BJ (cell line): ENCODE measurements around the gene RUNX1. TPM values are rescaled to one million over a fixed set of nuclear protein-coding genes. Genes with fewer than 3 reads are reported as not detected.

ENCODE experiments used
- CTCF ChIA-PET: fragments of 350-600 bp; formaldehyde crosslinking; extraction: SDS; loops from one replicate; lab custom pipeline; 2021; ENCODE audit warnings: antibody characterized with exemption, inconsistent platforms; lab: Yijun Ruan, JAX
- POLR2A ChIA-PET: fragments of 300-600 bp; sonication (Branson Sonifier 250); formaldehyde crosslinking; extraction: SDS; loops from one replicate; lab custom pipeline; 2021; ENCODE audit warnings: antibody characterized with exemption; lab: Charles Lee
- DNase-seq: peaks from one replicate; pipeline ENCODE4 v3.0.0-alpha.2; 2011; ENCODE audit warnings: low read depth
- H3K27me3 ChIP-seq: 2 replicates; pipeline ENCODE4 v1.6.0; 2011; ENCODE audit warnings: low read length; ENCODE audit not compliant: control insufficient read depth, insufficient read depth
- H3K36me3 ChIP-seq: 2 replicates; pipeline ENCODE4 v1.5.1; 2011; ENCODE audit warnings: low read length; ENCODE audit not compliant: control insufficient read depth, insufficient read depth
- H3K4me3 ChIP-seq: 2 replicates; pipeline ENCODE4 v1.5.1; 2011; ENCODE audit warnings: low read depth, mild to moderate bottlenecking, control low read depth, low read length
- polyA plus RNA-seq: library from polyadenylated mRNA; depleted of rRNA; stranded (reverse); fragments of >200 nt; gene quantifications from 2 replicates; pipeline ENCODE4 v1.2.3, GENCODE V29; 2011
- TF ChIP-seq, protein P1 (sequence below): IDR thresholded peaks from 2 replicates; pipeline ENCODE4 v1.5.1; 2011; ENCODE audit warnings: low read depth, mild to moderate bottlenecking, control low read depth, inconsistent platforms, low read length, moderate library complexity; ENCODE audit not compliant: insufficient read depth

Gene RUNX1
- polyA plus RNA-seq, 1 experiment = 36.1 TPM

DNA sequence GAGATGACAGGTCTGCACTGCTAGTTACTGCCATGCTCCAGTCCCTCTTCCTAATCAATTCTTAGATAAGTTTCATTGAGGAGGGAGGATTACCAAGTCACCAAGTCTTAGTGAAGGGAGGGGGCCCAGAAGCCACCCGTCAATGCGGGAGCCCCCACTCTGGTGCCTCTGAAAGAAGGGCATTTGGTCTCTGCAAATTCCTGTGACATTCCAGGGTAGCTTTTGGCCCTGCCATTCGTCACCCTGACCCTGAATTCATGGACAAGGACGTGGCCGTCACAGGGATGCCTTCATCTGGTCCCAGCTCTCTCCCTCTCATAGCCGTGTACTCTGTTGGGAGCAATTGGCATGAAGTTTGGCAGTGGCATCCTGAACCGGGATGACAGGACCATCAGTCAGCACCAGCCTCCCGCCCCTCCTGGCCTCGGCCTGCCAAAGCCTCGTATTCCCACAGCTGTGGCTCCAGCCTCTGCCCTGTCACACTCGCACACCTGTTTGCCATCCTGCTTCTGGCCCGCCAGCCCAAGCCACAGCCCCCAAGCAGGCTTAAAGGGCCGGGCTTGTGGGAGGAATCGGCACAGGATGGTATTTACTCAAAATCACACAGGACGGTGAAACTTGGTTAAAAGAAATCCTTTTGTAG, 229.6 kb downstream of the RUNX1 start:
- no peak overlapping the region for H3K4me3 ChIP-seq
- H3K27me3 ChIP-seq = no peaks in the 10 kb centered on the region
- TF ChIP-seq, protein P1, sequence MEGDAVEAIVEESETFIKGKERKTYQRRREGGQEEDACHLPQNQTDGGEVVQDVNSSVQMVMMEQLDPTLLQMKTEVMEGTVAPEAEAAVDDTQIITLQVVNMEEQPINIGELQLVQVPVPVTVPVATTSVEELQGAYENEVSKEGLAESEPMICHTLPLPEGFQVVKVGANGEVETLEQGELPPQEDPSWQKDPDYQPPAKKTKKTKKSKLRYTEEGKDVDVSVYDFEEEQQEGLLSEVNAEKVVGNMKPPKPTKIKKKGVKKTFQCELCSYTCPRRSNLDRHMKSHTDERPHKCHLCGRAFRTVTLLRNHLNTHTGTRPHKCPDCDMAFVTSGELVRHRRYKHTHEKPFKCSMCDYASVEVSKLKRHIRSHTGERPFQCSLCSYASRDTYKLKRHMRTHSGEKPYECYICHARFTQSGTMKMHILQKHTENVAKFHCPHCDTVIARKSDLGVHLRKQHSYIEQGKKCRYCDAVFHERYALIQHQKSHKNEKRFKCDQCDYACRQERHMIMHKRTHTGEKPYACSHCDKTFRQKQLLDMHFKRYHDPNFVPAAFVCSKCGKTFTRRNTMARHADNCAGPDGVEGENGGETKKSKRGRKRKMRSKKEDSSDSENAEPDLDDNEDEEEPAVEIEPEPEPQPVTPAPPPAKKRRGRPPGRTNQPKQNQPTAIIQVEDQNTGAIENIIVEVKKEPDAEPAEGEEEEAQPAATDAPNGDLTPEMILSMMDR = no peak
- DNase-seq = no peak
- CTCF ChIA-PET = no interaction called here
- H3K36me3 ChIP-seq = peaks cover 45% of the 10 kb centered on the region
- POLR2A ChIA-PET = no interaction called here

DNA sequence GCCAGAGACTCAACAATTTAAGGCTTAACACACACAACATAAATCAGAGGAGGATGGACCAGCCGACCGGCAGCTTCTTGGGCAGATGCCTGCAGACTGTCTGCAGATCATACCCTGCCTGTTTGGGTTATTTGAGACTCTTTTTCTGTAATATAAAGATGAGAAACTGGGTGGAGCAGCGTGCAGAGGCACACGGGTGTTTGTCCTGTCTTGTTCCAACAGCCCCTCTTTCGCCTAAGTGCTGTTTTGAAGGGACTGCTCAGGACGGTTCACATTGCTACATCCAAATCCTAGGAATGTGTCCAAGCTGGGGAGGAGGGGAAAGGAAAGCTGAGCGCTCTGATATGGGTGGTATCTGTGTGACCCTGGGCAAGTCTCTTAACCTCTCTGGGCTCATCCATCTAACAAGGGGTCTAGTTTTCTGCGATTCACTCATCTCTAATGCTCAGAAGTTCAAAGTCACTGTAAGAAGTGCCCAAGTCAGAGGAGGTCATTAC, 230.4 kb downstream of the RUNX1 start:
- TF ChIP-seq, protein P1 = no peak
- ChIA-PET CTCF (interaction anchor here (1.1 to 1.3 kb wide), 2 partner anchors 18 to 71 kb away, joined by 3 to 5 read pairs; no protein-coding TSS in a partner anchor), POLR2A (interaction anchor here (0.6 kb wide), 1 partner anchor 414 kb away, joined by 3 read pairs; no protein-coding TSS in a partner anchor)
- DNase-seq = no peak
- no peak overlapping the region for H3K4me3 ChIP-seq
- peaks cover 47% of the 10 kb centered on the region for H3K36me3 ChIP-seq
- no peaks in the 10 kb centered on the region for H3K27me3 ChIP-seq

DNA sequence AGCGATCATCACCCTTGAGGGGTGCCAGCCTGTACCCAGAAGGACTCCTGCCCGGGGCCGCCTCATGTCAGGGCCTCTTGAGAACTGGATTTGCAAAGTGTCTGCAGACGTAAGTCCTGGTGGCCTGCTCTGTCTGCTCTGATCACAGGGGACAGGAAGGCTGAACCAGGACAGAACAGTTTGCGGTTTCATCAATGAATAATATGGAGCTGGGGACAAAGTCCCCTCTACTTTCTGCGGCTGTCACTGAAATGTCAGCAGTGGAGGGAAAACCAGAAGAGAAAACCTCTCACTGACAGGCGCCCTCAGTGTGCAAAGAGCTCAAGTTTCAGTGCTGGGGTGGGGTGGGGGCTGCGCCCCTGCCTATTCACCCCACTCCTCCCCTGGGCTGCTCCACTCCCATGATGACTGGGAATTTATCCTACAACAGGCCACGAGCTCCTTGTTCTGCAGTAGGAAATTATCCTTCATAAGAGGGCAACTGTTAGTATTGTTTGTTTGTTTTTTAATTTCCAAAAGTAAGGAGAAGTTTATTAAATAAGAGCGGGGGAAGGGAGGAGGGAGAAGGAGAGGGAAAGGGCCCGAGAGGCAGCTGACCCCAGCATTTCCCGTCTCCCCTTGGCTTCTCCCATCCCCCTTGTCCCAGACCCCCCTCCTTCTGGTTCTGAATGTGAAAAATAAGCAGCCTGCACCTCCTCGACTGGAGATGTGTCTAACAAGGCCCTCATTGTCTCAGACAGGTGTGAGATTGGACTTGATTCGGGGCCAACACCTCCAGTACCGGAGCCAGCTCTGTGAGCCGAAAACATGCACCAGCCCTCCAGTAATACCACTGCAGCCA, 231.1 kb downstream of the RUNX1 start:
- peaks cover 45% of the 10 kb centered on the region for H3K36me3 ChIP-seq
- no peaks in the 10 kb centered on the region for H3K27me3 ChIP-seq
- ChIA-PET CTCF (interaction anchor here (1.1 to 1.3 kb wide), 2 partner anchors 19 to 72 kb away, joined by 3 to 5 read pairs; no protein-coding TSS in a partner anchor), POLR2A (interaction anchor here (0.6 kb wide), 1 partner anchor 415 kb away, joined by 3 read pairs; no protein-coding TSS in a partner anchor)
- TF ChIP-seq, protein P1 = no peak
- no peak overlapping the region for H3K4me3 ChIP-seq
- no peak for DNase-seq

DNA sequence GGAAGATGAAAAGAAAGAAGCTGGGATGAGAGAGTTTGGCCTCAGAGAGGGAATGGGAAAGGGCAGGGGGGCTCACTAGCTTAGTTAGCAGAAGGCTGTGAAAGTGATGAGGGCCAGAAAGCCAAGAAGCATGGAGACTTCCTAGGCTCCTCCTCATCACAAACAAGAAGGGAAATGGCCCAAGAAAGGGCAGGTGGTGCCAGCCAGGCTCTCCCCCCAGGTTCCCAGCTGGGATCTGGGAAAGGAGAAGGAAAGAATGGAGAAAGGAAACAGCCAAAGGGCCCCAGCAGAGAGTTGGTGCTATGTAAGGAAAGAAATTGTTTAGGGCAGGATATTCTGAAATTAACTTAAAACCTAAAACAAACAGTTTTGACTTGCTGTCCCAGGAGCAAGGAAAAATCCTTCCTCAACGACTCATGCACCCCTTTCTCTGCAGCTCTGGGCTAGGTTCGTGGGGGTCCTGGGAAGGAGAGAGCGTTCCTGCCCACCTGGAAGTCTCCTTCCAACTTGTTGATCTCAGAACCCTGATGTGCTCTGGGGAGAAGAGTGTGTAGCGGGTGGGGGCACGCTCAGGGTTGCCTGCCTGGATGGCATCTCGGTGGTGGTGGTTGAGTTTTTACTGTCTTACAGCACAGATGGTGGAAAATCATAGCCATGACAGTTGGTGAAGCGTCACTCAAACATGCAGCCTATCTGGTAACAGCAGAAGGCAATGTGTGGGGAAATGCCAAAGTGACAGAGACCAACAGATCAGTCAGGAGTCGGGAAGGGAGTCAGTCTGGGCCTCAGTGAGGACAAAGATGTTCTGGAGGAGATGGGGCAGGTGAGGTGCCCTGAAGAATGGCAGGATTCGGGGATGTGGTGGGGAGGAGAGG, 233.0 kb downstream of the RUNX1 start:
- ChIA-PET CTCF (no interaction called here), POLR2A (interaction anchor here (0.6 kb wide), 1 partner anchor 574 kb away, joined by 6 read pairs; no protein-coding TSS in a partner anchor)
- TF ChIP-seq, protein P1 = no peak
- H3K4me3 ChIP-seq = no peak overlapping the region
- H3K27me3 ChIP-seq = no peaks in the 10 kb centered on the region
- no peak for DNase-seq
- H3K36me3 ChIP-seq = peaks cover 42% of the 10 kb centered on the region
